ENCODE data around the gene DEPP1.
"Not testable (repeated sequence)": the region's sequence is repeated elsewhere in the genome, so short reads cannot be mapped to it uniquely, and the experiment has no call there.

The DEPP1 gene

GRCh38 chr10:44978570-44979280 is at the start of gene DEPP1:
Gene DEPP1, minus strand, starts transcription at chr10:44978809. Its CDS starts 779 bp downstream, at chr10:44978030.
- DNase-seq (ENCODE audit: low spot score), result peak; percentile 66

GRCh38 chr10:45023426-45023825 is 44.8 kb upstream of the DEPP1 start:
- DNase-seq (ENCODE audit: low spot score), result no peak

- no peak for DNase-seq (ENCODE audit: low spot score)
These were observed 37.0 kb upstream of the DEPP1 start for GRCh38 chr10:45015590-45015989.

- DNase-seq (ENCODE audit: low spot score), result not testable (repeated sequence)
These were observed 35.9 kb upstream of the DEPP1 start for GRCh38 chr10:45014557-45014956.

- peak; percentile 69 for DNase-seq (ENCODE audit: low spot score)
These were observed 30.0 kb upstream of the DEPP1 start for GRCh38 chr10:45008524-45009161.

- no peak for DNase-seq (ENCODE audit: low spot score)
These were observed 27.8 kb upstream of the DEPP1 start for GRCh38 chr10:45006276-45007030.

- DNase-seq (ENCODE audit: low spot score), result no peak
These were observed 26.7 kb upstream of the DEPP1 start for GRCh38 chr10:45005284-45005683.

- no peak for DNase-seq (ENCODE audit: low spot score)
These were observed 26.1 kb upstream of the DEPP1 start for GRCh38 chr10:45004661-45005060.

GRCh38 chr10:45003432-45004000 is 24.9 kb upstream of the DEPP1 start:
- DNase-seq (ENCODE audit: low spot score), result no peak

GRCh38 chr10:45001381-45002148 is 23.0 kb upstream of the DEPP1 start:
- DNase-seq (ENCODE audit: low spot score), result peak; percentile 12

GRCh38 chr10:45000752-45001380 is 22.3 kb upstream of the DEPP1 start, which contains the start of gene ZNF22:
Gene ZNF22, plus strand, starts transcription at chr10:45000923. Its CDS starts 2,446 bp downstream, at chr10:45003369.
- peak; percentile 6 for DNase-seq (ENCODE audit: low spot score)

GRCh38 chr10:45000138-45000751 is 21.6 kb upstream of the DEPP1 start:
- DNase-seq (ENCODE audit: low spot score), result peak; percentile 11

GRCh38 chr10:44998146-44998631 is 19.6 kb upstream of the DEPP1 start:
- no peak for DNase-seq (ENCODE audit: low spot score)

- no peak for DNase-seq (ENCODE audit: low spot score)
These were observed 18.6 kb upstream of the DEPP1 start for GRCh38 chr10:44997105-44997748.

GRCh38 chr10:44995914-44996669 is 17.5 kb upstream of the DEPP1 start:
- DNase-seq (ENCODE audit: low spot score), result peak; percentile 7

GRCh38 chr10:44995581-44995913 is 16.9 kb upstream of the DEPP1 start:
- DNase-seq (ENCODE audit: low spot score), result no peak

- DNase-seq (ENCODE audit: low spot score), result no peak
These were observed 16.3 kb upstream of the DEPP1 start for GRCh38 chr10:44994752-44995530.

- no peak for DNase-seq (ENCODE audit: low spot score)
These were observed 15.5 kb upstream of the DEPP1 start for GRCh38 chr10:44993922-44994751.

Data from COLO829 (cell line).